HG03060 (cell line): ENCODE results near the gene NF2.
"Not testable (repeated sequence)": the region's sequence is repeated elsewhere in the genome, so short reads cannot be mapped to it uniquely, and the experiment has no call there.

Experiments used
- ATAC-seq: cut with Tn5 transposase; IDR thresholded peaks from one replicate; pipeline ENCODE4 v1.9.1; 2021; ENCODE audit warnings: low read depth, moderate number of reproducible peaks; ENCODE audit not compliant: unreplicated experiment

Gene NF2

DNA sequence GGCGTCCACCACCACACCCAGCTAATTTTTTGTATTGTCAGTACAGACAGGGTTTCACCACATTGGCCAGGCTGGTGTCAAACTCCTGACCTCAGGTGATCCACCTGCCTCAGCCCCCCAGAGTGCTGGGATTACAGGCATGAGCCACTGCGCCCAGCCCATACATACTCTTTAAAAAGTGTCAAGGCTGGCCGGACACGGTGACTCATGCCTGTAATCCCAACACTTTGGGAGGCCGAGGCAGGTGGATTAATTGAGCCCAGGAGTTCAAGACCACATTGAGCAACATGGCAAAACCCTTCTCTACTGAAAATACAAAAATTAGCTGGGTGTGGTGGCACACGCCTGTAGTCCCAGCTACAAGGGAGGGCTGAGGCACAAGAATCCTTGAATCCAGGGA lies 9.0 kb upstream of the NF2 start:
- ATAC-seq = not testable (repeated sequence)

GRCh38 chr22:29596408-29596807 lies 7.0 kb upstream of the NF2 start:
- ATAC-seq = no peak

- ATAC-seq = not testable (repeated sequence)
These were observed 5.4 kb upstream of the NF2 start for GRCh38 chr22:29597871-29598683.

GRCh38 chr22:29598684-29599020 lies 4.8 kb upstream of the NF2 start:
- no peak for ATAC-seq

DNA sequence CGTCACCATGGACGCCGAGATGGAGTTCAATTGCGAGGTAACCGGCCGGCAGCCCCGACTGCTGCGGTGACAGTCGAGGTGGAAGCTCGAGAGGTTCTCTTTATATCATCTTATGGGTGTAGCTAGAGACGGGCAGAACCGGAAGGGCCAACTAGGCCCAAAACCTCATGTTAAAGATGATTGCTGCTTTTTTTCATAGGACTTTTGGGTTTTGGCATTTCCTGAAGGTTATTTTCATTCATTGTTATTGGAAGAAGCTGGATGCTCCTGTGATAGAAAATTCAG lies 585 bp downstream of the NF2 start:
- ATAC-seq = no peak

DNA sequence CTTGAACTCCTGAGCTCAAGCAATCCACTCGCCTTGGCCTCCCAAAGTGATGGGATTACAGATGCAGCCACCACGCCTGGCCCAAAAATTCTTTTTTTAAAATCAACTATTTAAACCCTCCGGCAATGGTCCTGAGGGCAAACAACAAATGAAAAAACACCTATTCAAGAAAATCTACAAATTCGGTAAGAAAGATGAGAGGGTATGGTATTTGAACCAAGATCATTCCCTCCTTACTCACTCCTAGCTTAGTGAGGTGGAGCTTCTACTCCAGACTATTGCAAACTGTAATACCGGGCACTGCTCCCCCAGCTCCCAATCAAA lies 2.1 kb downstream of the NF2 start:
- ATAC-seq = no peak

- ATAC-seq = no peak
These were observed 2.9 kb downstream of the NF2 start for GRCh38 chr22:29606320-29606719.

DNA sequence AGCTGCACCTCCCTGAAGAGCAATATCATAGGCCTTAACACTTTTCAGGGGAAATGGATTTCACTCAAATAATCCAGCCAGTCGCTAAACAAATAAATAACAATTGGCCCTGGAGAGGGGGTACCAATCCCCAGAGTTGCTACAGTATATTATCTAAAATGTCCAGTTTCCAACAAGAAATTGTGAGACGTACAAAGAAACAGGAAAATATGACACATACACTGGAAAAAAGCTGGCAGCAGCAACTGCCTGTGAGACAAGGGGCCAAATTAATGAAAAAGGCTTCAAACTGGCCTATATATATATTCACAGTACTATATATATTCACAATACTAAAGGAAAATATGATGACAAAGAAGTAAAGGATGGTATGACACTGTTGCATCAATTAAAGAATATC lies 4.0 kb downstream of the NF2 start:
- no peak for ATAC-seq

DNA sequence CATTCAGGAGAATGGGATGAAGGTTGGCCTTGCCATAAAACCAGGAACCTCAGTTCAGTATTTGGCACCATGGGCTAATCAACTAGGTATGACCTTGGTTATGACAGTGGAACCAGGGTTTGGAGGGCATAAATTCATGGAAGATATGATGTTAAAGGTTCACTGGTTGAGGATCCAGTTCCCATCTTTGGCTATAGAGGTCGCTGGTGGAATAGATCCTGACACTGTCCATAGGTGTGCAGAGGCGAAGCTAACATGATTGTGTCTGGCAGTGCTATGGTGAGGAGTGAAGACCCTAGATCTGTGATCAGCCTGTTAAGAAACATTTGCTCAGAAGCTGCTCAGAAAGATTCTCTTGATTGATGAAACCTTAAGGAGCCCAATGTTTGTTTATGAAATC lies 5.7 kb downstream of the NF2 start:
- ATAC-seq = no peak

- no peak for ATAC-seq
These were observed 7.3 kb downstream of the NF2 start for GRCh38 chr22:29610780-29611179.

DNA sequence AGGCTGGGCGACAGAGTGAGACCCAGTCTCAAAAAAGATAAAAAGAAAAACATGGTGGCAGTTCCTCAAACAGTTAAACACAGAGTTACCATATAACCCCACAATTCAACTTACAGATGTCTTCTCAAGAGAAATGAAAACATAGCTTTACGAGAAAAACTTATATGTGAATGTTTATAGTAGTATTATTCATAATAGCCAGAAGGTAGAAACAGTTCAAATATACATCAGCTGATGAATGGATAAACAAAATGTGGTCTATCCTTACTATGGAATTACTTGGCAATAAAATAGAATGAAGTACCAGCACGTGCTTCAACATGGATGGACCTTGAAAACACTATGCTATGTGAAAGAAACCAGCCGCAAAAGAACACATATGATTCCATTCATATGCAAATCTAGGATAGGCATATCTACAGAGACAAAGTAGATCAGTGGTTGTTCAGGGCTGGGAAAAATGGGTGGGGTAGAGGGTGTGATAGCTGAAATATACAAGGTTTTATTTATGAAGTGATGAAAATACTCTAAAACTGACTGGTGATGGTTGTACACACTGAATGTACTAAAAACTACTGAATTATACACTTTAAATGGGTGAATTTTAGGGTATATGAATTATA lies 12.4 kb downstream of the NF2 start:
- ATAC-seq = no peak

GRCh38 chr22:29617922-29618629 lies 14.6 kb downstream of the NF2 start:
- ATAC-seq = no peak

DNA sequence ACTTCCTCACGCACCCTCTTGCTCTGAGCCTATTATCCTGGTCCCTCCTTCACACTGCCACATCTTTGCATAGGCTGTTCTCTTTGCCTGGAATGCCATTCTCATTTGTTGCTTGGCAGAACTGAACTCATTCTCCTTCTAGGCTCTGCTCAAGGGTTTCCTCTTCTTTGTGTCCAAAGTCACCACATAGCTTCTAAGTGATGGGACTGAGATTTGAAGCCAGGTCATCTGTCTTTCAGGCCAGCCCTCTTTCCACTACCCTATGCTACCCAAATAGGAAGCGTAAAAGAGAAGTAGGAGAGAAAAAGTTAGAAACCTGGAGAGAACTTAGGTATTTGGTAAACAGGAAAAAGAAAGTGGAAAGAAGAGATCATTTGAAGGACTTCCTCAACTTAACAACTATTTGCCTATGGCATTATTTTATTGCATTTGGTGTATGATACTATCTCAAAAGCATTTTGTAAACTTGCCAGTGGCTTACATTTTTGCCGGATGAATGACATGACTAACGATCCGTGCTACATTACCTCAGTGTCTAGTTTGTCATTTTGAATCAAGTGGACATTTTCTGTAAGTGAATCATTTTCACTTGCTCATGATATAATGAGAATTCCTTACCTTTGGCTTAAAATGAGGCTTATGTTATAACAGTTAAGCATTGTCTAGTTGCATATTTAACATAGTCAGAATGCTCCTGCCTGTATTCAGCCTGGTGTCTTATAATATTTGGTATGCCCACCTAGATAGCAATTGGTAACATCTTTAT lies 18.5 kb downstream of the NF2 start:
- ATAC-seq = no peak

- no peak for ATAC-seq
These were observed 19.6 kb downstream of the NF2 start for GRCh38 chr22:29623059-29623458.

DNA sequence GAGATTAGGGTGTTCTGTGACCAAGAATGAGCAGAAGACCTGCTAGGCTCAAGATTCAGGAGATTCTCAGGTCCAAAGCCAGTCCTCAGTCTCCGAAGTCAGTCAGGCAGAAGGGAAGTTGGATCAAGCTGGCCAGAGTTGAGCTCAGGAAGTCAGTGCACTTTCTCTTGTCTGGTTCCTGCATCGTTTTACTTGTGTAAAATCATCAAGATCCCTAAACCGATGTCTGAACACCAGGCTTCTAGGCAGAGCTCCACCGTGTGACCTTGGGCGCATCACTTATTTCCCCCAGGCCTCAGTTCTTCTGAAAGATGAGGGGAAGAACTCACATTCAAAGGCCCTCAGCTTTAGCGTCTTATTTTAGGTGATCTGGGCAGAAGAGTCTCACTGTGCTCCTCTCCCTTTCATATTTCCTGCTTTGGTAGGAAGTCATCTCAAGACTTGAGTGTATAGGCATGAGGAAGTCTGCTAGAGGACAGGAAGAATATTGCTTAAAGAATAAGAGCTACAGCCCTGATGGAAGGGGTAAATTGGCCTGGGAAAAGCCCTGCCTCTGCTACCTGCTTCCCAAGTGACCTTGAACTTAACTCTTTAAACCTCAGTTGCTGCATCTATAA lies 20.2 kb downstream of the NF2 start:
- no peak for ATAC-seq

DNA sequence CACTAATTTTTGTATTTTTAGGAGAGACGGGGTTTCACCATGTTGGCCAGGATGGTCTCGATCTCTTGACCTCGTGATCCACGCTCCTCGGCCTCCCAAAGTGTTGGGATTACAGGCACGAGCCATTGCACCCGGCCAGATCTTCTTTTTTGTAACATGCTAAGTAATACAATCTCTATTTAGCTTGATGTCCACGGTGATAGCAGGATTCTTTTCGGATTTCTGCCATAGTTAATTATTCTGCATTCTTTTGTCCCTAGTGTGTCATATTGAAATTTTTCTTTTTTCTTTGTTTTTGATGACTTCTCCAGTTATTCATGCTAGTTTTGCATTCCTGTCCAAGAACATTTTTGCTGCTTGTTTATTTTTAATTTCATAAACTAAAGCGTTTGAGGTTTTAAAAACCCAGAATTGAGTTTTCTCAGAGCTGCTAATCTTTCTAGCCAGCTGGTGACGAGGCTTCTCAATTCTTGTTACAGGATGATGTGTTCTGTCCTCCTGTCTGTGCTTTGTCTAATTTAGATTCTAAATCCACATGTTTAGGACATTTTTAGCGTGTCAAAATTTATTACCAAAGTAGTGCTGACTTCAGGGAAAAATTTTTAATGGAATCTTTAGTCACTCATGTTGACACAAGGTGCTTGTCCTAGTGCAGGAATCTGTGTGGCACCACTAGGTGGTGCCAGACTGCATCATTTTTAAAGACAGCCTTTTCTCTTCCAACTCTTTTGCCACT lies 21.8 kb downstream of the NF2 start:
- ATAC-seq = no peak

GRCh38 chr22:29626497-29627195 lies 23.2 kb downstream of the NF2 start:
- ATAC-seq = no peak

- ATAC-seq = no peak
These were observed 23.7 kb downstream of the NF2 start for GRCh38 chr22:29627196-29627535.

- ATAC-seq = no peak
These were observed 25.8 kb downstream of the NF2 start for GRCh38 chr22:29628996-29629902.
